ENCODE results near the gene ASB15.

ASB15 gene

DNA sequence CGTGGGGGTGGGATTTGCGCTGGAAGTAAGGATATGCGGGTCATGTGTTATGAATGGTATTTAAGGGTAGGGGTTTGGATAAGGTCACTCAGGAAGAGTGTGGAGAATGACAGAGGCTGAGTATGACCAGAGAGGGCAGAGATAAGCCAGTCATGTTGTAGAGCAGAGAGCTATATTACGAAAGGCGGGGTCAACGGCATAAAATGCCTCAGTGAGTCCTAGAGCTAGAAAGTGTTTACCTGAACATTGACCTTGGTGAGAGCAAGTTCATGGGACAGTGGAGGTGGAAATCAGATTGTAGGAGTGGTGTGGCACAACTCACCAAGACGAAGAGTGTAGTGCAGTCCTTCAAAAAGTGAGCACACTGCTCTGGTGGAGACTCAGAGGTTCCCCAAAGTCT, 67.9 kb downstream of the ASB15 start:
- no peak for DNase-seq

GRCh38 chr7:123673137-123673732, 71.6 kb downstream of the ASB15 start:
- no peak for DNase-seq

DNA sequence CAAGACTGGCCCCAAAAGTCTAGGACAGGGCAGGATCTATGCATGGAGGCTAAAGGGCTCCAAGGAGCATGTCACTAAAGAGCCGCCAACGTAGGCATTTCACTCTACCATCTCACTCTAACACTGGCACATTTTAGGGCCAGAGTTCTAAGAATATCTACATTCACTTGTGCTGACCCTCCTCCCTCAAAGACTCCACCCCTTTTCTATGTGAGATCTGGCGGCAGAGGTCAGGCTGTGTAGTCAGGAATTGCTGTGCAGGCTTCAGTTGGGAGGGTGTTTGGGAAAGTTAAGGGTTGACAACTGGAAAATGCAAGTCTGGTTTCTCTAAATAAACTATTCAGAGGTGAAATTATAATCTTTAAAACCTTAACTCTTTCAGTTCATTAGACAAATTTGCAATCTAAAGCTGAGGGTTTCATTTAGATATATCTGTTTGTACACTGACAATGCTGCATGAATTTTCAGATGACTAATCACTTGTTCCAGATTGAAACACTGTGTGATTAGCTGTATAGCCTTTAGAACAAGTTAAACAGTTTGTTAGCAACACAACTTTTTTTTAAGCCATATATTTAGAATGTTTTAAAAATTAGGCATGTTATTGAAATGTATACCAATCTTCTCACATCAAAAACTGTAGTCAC, 72.3 kb downstream of the ASB15 start:
- no peak for DNase-seq

DNA sequence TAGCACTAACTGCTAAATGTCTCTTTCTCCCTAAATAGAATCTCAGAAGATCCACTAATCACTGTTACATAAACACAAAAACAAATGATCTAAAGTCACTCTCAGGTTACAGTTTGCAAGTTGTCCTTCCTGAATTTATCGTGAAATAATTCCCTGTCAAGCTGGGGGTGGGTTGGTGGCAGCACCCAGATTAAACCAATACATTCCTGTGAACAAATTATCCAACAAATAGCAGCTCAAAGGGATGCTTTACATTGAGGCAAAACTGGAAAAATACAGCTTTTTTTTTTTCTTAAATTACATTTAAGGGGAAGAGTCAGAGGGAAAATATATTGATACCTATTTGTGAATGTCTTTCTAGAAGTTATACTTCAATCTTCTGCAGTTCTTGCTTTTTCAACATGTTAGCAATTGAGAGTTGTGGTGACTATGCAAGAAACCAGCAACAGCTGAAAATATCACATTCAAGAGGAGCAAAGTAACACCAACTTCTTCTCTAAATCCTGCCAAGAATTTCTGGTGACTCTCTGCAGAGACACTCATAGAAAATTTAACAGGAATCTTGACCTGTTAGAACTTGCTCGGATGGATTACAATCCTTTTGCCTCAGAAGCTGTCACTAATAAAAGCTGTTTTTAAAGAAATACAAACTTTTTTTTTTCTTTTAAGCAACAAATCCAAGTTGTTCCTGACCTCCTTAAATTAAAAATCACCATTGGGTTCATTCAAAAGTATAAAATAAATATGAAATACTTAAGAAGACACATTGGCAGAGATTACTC, 73.0 kb downstream of the ASB15 start:
- DNase-seq = no peak

- no peak for DNase-seq
These were observed 73.5 kb downstream of the ASB15 start for GRCh38 chr7:123675181-123675473.

DNA sequence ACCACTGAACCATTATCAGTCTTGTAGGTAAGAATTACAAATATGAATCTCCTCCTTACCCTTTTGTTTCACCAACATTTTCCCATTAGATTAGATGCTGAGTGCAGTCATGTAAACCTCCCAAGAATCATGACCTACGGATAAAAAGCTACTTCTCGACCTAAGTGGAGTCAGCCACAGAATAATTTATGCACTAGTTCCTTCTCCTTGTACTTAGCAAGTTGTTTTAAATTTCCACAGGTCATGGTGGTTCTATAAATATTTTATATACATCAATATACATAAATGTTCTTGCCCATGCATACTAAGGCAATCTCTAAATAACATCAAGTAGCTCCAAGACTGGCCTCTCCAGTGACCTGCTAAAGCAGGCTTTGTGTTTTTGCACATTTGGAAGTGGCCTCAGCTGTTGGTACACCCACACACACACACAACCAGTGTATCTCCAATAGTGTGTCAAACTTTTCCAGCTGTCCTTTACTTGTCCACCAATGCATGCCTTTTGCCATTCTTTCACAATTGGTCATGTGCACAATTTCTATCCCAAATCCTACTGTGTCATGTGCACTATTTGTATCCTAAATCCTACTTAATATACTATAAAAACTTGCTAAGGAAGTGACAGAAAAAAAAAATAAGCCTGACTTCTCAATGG, 75.6 kb downstream of the ASB15 start:
- no peak for DNase-seq

- no peak for DNase-seq
These were observed 78.0 kb downstream of the ASB15 start for GRCh38 chr7:123679614-123680013.

DNA sequence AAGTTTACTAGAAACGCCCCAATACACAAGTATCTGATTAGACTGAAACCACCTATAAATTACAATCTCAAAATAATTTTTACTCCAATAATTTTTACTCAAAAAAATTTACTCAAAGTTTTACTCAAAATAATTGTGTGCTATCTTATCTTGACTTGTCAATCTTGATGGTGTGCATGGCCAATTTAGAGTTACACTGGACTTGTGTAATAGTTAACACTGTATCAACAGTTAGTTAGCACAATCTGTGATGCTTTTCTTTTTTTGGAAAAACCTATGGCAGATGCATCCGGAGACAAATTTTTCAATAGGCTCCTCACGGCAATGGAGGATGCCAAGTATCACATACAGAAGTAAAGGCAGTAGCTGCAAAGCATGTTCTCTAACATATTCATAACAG, 79.0 kb downstream of the ASB15 start:
- DNase-seq = no peak

- no peak for DNase-seq
These were observed 79.9 kb downstream of the ASB15 start for GRCh38 chr7:123681561-123681960.

DNA sequence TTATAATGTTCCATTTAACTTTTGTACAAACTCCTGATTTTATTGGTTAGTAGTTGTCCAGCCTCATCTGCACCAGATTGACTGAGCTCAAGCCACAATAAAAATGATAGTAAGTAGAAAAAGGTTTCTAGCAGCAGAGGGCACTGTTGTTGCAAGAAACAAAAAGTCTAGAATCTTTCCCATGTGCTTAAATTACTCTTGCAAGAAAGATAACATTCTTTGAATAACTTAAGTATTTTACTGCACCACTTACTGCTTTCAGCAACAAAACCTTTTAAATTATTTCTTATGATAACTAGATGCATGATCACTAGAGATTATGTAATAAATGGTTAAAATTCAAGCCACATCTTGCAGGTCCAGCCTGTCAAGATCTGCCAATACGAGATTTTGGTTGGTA, 81.1 kb downstream of the ASB15 start:
- peak; percentile 50 for DNase-seq

GRCh38 chr7:123687161-123687560, 85.5 kb downstream of the ASB15 start:
- DNase-seq = no peak

DNA sequence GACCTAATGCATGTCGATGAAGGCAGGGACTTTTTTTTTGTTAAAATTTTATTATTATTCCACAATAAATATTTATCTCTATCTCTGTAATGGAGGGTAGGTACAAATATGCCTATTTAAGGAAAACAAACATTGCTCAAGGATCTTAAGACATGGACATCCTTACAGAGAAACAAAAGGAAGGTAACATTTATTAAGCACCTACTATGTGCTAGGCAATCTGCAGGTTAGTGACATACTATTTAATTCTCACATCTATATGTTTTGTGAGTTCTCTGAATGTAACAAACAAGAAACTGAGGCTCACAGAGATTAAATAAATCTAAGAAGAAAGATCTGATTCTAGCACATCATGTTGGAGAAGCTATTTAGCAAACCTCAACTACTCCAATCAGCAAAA, 86.1 kb downstream of the ASB15 start:
- no peak for DNase-seq
